IMR-90 (cell line): ENCODE data around the gene ARHGAP21. TPM values are rescaled to one million over a fixed set of nuclear protein-coding genes. Genes with fewer than 3 reads are reported as not detected.

ENCODE experiments used
- ATAC-seq: fragments of 200-7000 bp; cut with Tn5 transposase; 2 replicates; pipeline ENCODE4 v1.9.1; 2020; ENCODE audit warnings: low read depth, mild to moderate bottlenecking, moderate library complexity
- BruUV-seq: library from RNA; stranded (reverse); fragments of 400-500 nt; replicated peaks from 2 replicates; lab custom pipeline; 2021; lab: Mats Ljungman, UMichigan
- CTCF ChIA-PET: fragments of 300-600 bp; formaldehyde crosslinking; extraction: SDS; loops from one replicate; lab custom pipeline; 2021; ENCODE audit warnings: antibody characterized with exemption; lab: Yijun Ruan, JAX
- POLR2A ChIA-PET: fragments of 300-600 bp; sonication (Branson Sonifier 250); formaldehyde crosslinking; loops from one replicate; lab custom pipeline; 2022; ENCODE audit warnings: antibody characterized with exemption; ENCODE audit not compliant: unreplicated experiment; lab: Charles Lee
- DNase-seq: peaks from one replicate; pipeline ENCODE4 v3.0.0; 2013
- H2AFZ ChIP-seq: replicated peaks from 2 replicates; pipeline ENCODE3; 2013; ENCODE audit warnings: low read length, mild to moderate bottlenecking; ENCODE audit not compliant: poor library complexity
- H2AK5ac ChIP-seq: 2 replicates; pipeline ENCODE4 v1.6.1; 2013; ENCODE audit warnings: low read depth, low read length, inconsistent platforms
- H2AK9ac ChIP-seq: replicated peaks from 2 replicates; pipeline ENCODE3; 2013; ENCODE audit warnings: mild to moderate bottlenecking, low read depth, low read length, moderate library complexity; ENCODE audit not compliant: poor library complexity
- H2BK120ac ChIP-seq: 2 replicates; pipeline ENCODE4 v1.6.1; 2013; ENCODE audit warnings: low read depth, low read length, inconsistent platforms
- H2BK15ac ChIP-seq: 3 replicates; pipeline ENCODE4 v1.6.1; 2013; ENCODE audit warnings: low read depth, low read length, inconsistent platforms
- H2BK20ac ChIP-seq: 2 replicates; pipeline ENCODE4 v1.6.1; 2013; ENCODE audit warnings: low read depth, mild to moderate bottlenecking, inconsistent platforms, low read length, moderate library complexity
- H2BK5ac ChIP-seq: 2 replicates; pipeline ENCODE4 v1.6.1; 2013; ENCODE audit warnings: mild to moderate bottlenecking, low read depth, low read length, inconsistent platforms; ENCODE audit not compliant: poor library complexity, severe bottlenecking
- H3K14ac ChIP-seq: replicated peaks from 2 replicates; pipeline ENCODE4 v1.6.1; 2013; ENCODE audit warnings: low read depth, low read length, inconsistent platforms
- H3K18ac ChIP-seq: 2 replicates; pipeline ENCODE4 v1.6.1; 2013; ENCODE audit warnings: low read depth, low read length, control low read depth
- H3K23ac ChIP-seq: 2 replicates; pipeline ENCODE4 v1.6.1; 2013; ENCODE audit warnings: low read depth, low read length, inconsistent platforms
- H3K27ac ChIP-seq: 2 replicates; pipeline ENCODE4 v1.5.1; 2013; ENCODE audit warnings: mild to moderate bottlenecking, control low read depth, low read length; ENCODE audit not compliant: insufficient read depth
- H3K27me3 ChIP-seq: 2 replicates; pipeline ENCODE4 v1.6.1; 2013; ENCODE audit warnings: low read length; ENCODE audit not compliant: control insufficient read depth, insufficient read depth
- H3K36me3 ChIP-seq: 2 replicates; pipeline ENCODE4 v1.6.1; 2013; ENCODE audit warnings: low read length, mixed read lengths; ENCODE audit not compliant: control insufficient read depth, insufficient read depth
- H3K4ac ChIP-seq: 2 replicates; pipeline ENCODE4 v1.6.1; 2013; ENCODE audit warnings: low read depth, low read length, inconsistent platforms
- H3K4me1 ChIP-seq: 2 replicates; pipeline ENCODE4 v1.6.1; 2013; ENCODE audit warnings: low read length, mixed read lengths; ENCODE audit not compliant: control insufficient read depth, insufficient read depth
- H3K4me2 ChIP-seq: 2 replicates; pipeline ENCODE4 v1.6.1; 2013; ENCODE audit warnings: low read depth, mild to moderate bottlenecking, control low read depth, low read length, moderate library complexity
- H3K4me3 ChIP-seq: 2 replicates; pipeline ENCODE4 v1.5.1; 2013; ENCODE audit warnings: low read depth, mild to moderate bottlenecking, control low read depth, low read length, moderate library complexity; ENCODE audit not compliant: insufficient read depth
- H3K56ac ChIP-seq: 2 replicates; pipeline ENCODE4 v1.6.1; 2013; ENCODE audit warnings: low read length, inconsistent platforms; ENCODE audit not compliant: insufficient read depth; ENCODE audit errors: extremely low read depth
- H3K79me1 ChIP-seq, 2 experiments: 2 replicates each; pipeline ENCODE4 v1.6.1; 2013; ENCODE audit warnings: low read length in 2 of 2, inconsistent platforms in 1 of 2, low read depth in 1 of 2
- H3K9ac ChIP-seq: 2 replicates; pipeline ENCODE4 v1.6.1; 2013; ENCODE audit warnings: low read depth, low read length, control low read depth
- H3K9me1 ChIP-seq: 2 replicates; pipeline ENCODE4 v1.6.1; 2013; ENCODE audit warnings: low read length, inconsistent platforms; ENCODE audit not compliant: insufficient read depth
- H3K9me3 ChIP-seq: 2 replicates; pipeline ENCODE4 v1.6.1; 2013; ENCODE audit warnings: low read length; ENCODE audit not compliant: control insufficient read depth, insufficient read depth
- H4K20me1 ChIP-seq: 2 replicates; pipeline ENCODE4 v1.6.1; 2013; ENCODE audit warnings: low read length, inconsistent platforms; ENCODE audit not compliant: insufficient read depth
- H4K5ac ChIP-seq: 2 replicates; pipeline ENCODE4 v1.6.1; 2013; ENCODE audit warnings: mild to moderate bottlenecking, low read depth, low read length, control low read depth
- H4K8ac ChIP-seq, 2 experiments: 2 replicates each; pipeline ENCODE4 v1.6.1; 2013; ENCODE audit warnings: low read depth in 2 of 2, low read length in 2 of 2, control low read depth in 1 of 2, inconsistent platforms in 1 of 2
- H4K91ac ChIP-seq: 2 replicates; pipeline ENCODE4 v1.6.1; 2013; ENCODE audit warnings: low read depth, low read length, inconsistent platforms; ENCODE audit not compliant: insufficient read depth
- CTCF ChIP-seq: conservative IDR thresholded peaks from 2 replicates; pipeline ENCODE4 v1.5.1; 2012; ENCODE audit warnings: mild to moderate bottlenecking, low read depth, low read length, improper control_type of control experiment
- FOS ChIP-seq: fragments of 150-350 bp; IDR thresholded peaks from 2 replicates; pipeline ENCODE4 v1.6.1; 2016; ENCODE audit warnings: low read depth, low read length
- POLR2A ChIP-seq: IDR thresholded peaks from 2 replicates; pipeline ENCODE4 v1.6.1; 2012; ENCODE audit warnings: mild to moderate bottlenecking, low read depth, low read length
- SMC3 ChIP-seq: fragments of 150-350 bp; IDR thresholded peaks from 2 replicates; pipeline ENCODE4 v1.6.1; 2016; ENCODE audit warnings: low read depth, mild to moderate bottlenecking, antibody characterized with exemption, low read length, moderate library complexity
- WGBS, 2 experiments: methylation state at CpG; one replicate each; pipeline versions ENCODE4 v1.1.5 to v1.1.7; 2013; ENCODE audit warnings: missing lambda C conversion rate in 2 of 2; ENCODE audit not compliant: insufficient read length in 1 of 2; ENCODE audit errors: extremely low coverage in 2 of 2; 5-methylcytosine and 5-hydroxymethylcytosine counted together
- dilution Hi-C: fragments of 300-500 bp; cut with HindIII; formaldehyde crosslinking; loops from one replicate; pipeline ENCODE4 v1.14.3; 2018; ENCODE audit warnings: low sequenced_read_pairs; ENCODE audit not compliant: unreplicated experiment
- in situ Hi-C: fragments of 300-500 bp; cut with MboI; formaldehyde crosslinking; loops from 3 replicates; pipeline ENCODE4 v1.14.3; 2019; ENCODE audit warnings: low sequenced_read_pairs, inconsistent platforms, mixed read lengths
- intact Hi-C: fragments of 100-400 bp; cut with micrococcal nuclease; formaldehyde crosslinking; loops from 2 replicates; pipeline ENCODE4 v1.10.0; 2022
- polyA plus RNA-seq, 3 experiments: library from polyadenylated mRNA; depleted of rRNA; stranded (reverse); fragments of >200 nt; gene quantifications; 2 replicates each; pipeline ENCODE4 v1.2.3, GENCODE V29; 2012; ENCODE audit warnings: low replicate concordance in 1 of 3
- total RNA-seq: library from RNA; depleted of rRNA; stranded (reverse); fragments of >200 nt; gene quantifications from 2 replicates; pipeline ENCODE4 v1.2.3, GENCODE V29; 2012

Gene ARHGAP21
- total and polyA plus RNA-seq, 2 of the 4 experiments (the other 2 are of a cell fraction), result 43.3 to 94.3 TPM

- TF ChIP-seq POLR2A, result no peak
- TF ChIP-seq SMC3, result 0 out of 2 replicates have a peak, but pooled peaks have one; percentile 15
Measured at GRCh38 chr10:24706479-24707118, 17.1 kb downstream of the ARHGAP21 start (continued).

GRCh38 chr10:24703700-24704099 is 20.0 kb downstream of the ARHGAP21 start:
- H3K4me1 ChIP-seq, result peaks cover 21% of the 10 kb centered on the region
- H4K20me1 ChIP-seq, result peaks cover 78% of the 10 kb centered on the region
- in situ Hi-C loops (loop anchor here (25.0 kb wide), 1 partner anchor 259 kb away; the partner anchor contains the start of gene PRTFDC1), dilution Hi-C loops (no loop called here), intact Hi-C loops (loop anchor here (1.0 kb wide), 1 partner anchor 10 kb away; no protein-coding TSS in a partner anchor)
- H4K5ac ChIP-seq, result peak overlapping the region; percentile 69; the same call in 1 of the 2 replicates
- H3K27ac ChIP-seq, result peak overlapping the region; percentile 40; the same call in 1 of the 2 replicates
- H4K91ac ChIP-seq, result no peak overlapping the region
- ChIA-PET POLR2A (no interaction called here), CTCF (interaction anchor here (0.6 kb wide), 1 partner anchor 41 kb away, joined by 5 read pairs; no protein-coding TSS in a partner anchor)
- peak overlapping the region; percentile 23; the same call in 1 of the 2 replicates for H3K23ac ChIP-seq
- H3K27me3 ChIP-seq, result no peaks in the 10 kb centered on the region
- peak overlapping the region; percentile 54; the same call in 1 of the 2 replicates for H3K4ac ChIP-seq
- H2BK120ac ChIP-seq, result no peak overlapping the region
- peak overlapping the region; percentile 1; the same call in 1 of the 2 replicates for H3K14ac ChIP-seq
- H2AFZ ChIP-seq, result no peak overlapping the region
- TF ChIP-seq FOS (0 out of 2 replicates have a peak, but pooled peaks have one; percentile 20), CTCF (no peak)
- H2BK15ac ChIP-seq, result no peak overlapping the region
- H2AK5ac ChIP-seq, result no peak overlapping the region
- peak overlapping the region; percentile 90; the same call in 1 of the 2 replicates for H3K18ac ChIP-seq
- no TSS peak for BruUV-seq
- no peaks in the 10 kb centered on the region for H3K36me3 ChIP-seq
- no peak overlapping the region for H3K9ac ChIP-seq
- no peaks in the 10 kb centered on the region for H3K9me3 ChIP-seq
- H3K56ac ChIP-seq, result no peak overlapping the region
- H2AK9ac ChIP-seq, result no peak overlapping the region
- H4K8ac ChIP-seq, result peak overlapping the region in 1 of 2 experiments; percentile 32; a peak in 1 of 4 replicates
- 72% methylated on average over 4 of the region's 5 CpGs; no CpG with 5 or more reads in 1 of the 2 experiments for WGBS, 2 experiments
- H3K4me2 ChIP-seq, result peak overlapping the region; percentile 85
- DNase-seq, result peak; percentile 93
- H2BK20ac ChIP-seq, result no peak overlapping the region
- peak; percentile 48; the same call in 1 of the 2 replicates for ATAC-seq
- H3K79me1 ChIP-seq, result peaks cover 21 to 73% of the 10 kb centered on the region in 2 experiments
- peaks cover 31% of the 10 kb centered on the region for H3K9me1 ChIP-seq
- no peak overlapping the region for H3K4me3 ChIP-seq
- peak overlapping the region; percentile 93 for H2BK5ac ChIP-seq
